Neural cell (in vitro differentiated cells): Measurements from ENCODE around the gene AK3.

Source experiments
- CTCF ChIP-seq: fragments of 450-650 bp; IDR thresholded peaks from 2 replicates; pipeline ENCODE4 v1.5.1; 2014; ENCODE audit warnings: antibody characterized with exemption, mild to moderate bottlenecking, moderate library complexity; ENCODE audit not compliant: poor library complexity, severe bottlenecking
- EP300 ChIP-seq: fragments of 450-650 bp; conservative IDR thresholded peaks from 2 replicates; pipeline ENCODE4 v1.6.1; 2014; ENCODE audit warnings: antibody characterized with exemption, mild to moderate bottlenecking, moderate library complexity; ENCODE audit not compliant: poor library complexity, severe bottlenecking
- EZH2 ChIP-seq: fragments of 200-600, 300-800 bp; shearing (Covaris generic), sonication (generic); IDR thresholded peaks from 2 replicates; pipeline ENCODE4 v1.6.1; 2014; ENCODE audit warnings: antibody characterized with exemption, low read length, borderline replicate concordance, mild to moderate bottlenecking; ENCODE audit not compliant: insufficient read depth, poor library complexity, severe bottlenecking
- MXI1 ChIP-seq: fragments of 450-650 bp; conservative IDR thresholded peaks from 2 replicates; pipeline ENCODE4 v1.6.1; 2014; ENCODE audit warnings: antibody characterized with exemption, mild to moderate bottlenecking; ENCODE audit not compliant: poor library complexity, severe bottlenecking
- POLR2AphosphoS5 ChIP-seq: IDR thresholded peaks from 2 replicates; pipeline ENCODE4 v1.6.1; 2012
- REST ChIP-seq: IDR thresholded peaks from 2 replicates; pipeline ENCODE4 v1.6.1; 2012; ENCODE audit warnings: borderline replicate concordance
- SMC3 ChIP-seq: fragments of 450-650 bp; conservative IDR thresholded peaks from 2 replicates; pipeline ENCODE4 v1.6.1; 2014; ENCODE audit warnings: antibody characterized with exemption, mild to moderate bottlenecking, moderate library complexity; ENCODE audit not compliant: poor library complexity

- TF ChIP-seq EZH2, result no peak
- no peak for TF ChIP-seq CTCF
- no peak for TF ChIP-seq MXI1
- TF ChIP-seq REST, result no peak
- no peak for TF ChIP-seq POLR2AphosphoS5
- no peak for TF ChIP-seq EP300
- TF ChIP-seq SMC3, result no peak
These were observed 5.5 kb upstream of the AK3 start for GRCh38 chr9:4746278-4747030.
